Lower lobe of right lung (tissue), 2 donors: ENCODE data around the gene DNLZ. TPM values are rescaled to one million over a fixed set of nuclear protein-coding genes. Genes with fewer than 3 reads are reported as not detected.

Source experiments
- ATAC-seq, 2 donors: fragments of 200-7000 bp; cut with Tn5 transposase; one replicate each; pipeline ENCODE4 v1.9.1; 2020 to 2022; ENCODE audit warnings: mild to moderate bottlenecking in 2 of 2, moderate library complexity in 2 of 2
- DNase-seq: peaks from one replicate; pipeline ENCODE4 v3.0.0-alpha.2; 2020
- H3K27ac ChIP-seq: fragments of 200-600 bp; one replicate; pipeline ENCODE4 v1.8.0; 2022
- H3K27me3 ChIP-seq: fragments of 200-600 bp; one replicate; pipeline ENCODE4 v1.8.0; 2022; ENCODE audit warnings: low read depth
- H3K36me3 ChIP-seq: fragments of 200-600 bp; one replicate; pipeline ENCODE4 v1.8.0; 2022; ENCODE audit warnings: mild to moderate bottlenecking
- H3K4me1 ChIP-seq: fragments of 200-600 bp; one replicate; pipeline ENCODE4 v1.8.0; 2022
- H3K4me3 ChIP-seq: fragments of 200-600 bp; one replicate; pipeline ENCODE4 v1.8.0; 2022; ENCODE audit warnings: mild to moderate bottlenecking
- H3K9me3 ChIP-seq: fragments of 200-600 bp; one replicate; pipeline ENCODE4 v1.8.0; 2022
- intact Hi-C: fragments of 100-400 bp; cut with DNase I; formaldehyde crosslinking; loops from one replicate; pipeline ENCODE4 v1.11.0; 2022
- total RNA-seq: library from RNA; stranded (reverse); fragmentation: NEBNext Ultra II Directional; extraction: Animal tissue kit (Norgen Biotek cat#: 25700); gene quantifications from one replicate; pipeline ENCODE4 v1.2.1, GENCODE V29; 2021
- TF ChIP-seq, protein P1 (sequence below): fragments of 200-600 bp; IDR thresholded peaks from one replicate; pipeline ENCODE4 v1.8.0; 2022; ENCODE audit warnings: antibody characterized with exemption, mild to moderate bottlenecking
- donor health status: DM: no; HTN: yes; CAD: no; lungs with severe emphysema.

The DNLZ gene
- total RNA-seq, 1 donor from 2014 or later = 12.9 TPM

DNA sequence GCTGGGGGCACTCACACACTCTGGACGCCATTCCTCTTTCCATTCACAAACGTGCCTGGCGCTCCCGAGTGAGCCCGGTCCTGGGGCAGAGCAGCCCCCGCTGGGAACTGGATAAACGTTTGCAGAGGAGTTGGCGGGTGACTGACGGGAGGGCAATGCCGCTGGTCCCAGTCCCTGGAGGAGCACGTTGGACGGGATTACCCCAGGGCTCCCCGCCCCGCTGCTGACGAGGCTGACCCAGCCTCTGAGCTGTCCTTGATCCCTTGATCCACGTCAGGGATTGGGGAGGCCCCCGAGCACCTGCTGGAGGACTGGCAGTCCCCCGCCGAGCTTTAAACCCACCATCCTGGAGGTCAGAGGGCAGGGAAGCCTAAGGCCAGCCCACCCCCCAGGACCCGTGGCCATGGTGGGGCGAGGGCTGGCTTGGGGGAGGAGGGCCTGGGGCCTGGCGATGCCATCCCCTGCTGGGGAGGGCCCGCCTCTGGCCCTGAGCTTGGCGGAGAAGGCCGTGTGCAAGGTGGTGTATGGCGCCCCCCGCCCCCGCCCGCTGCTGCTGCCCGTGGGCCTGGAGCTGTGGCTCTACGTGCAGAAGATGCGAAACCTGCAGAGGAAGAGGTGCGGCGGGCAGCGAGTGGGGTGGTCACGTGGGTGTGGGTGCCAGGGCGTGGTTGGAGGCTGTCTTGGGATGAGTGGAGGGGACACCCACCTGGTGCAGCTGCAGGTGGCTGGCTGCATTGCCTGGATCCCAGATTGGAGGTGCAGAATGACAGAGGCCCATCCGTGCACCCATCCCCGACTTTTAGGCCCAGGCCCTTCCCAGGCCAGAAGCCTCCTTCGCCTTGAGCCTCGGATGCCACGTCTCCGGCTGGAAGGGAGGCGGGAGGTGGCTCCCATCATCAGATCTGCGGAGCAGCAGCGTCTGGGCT lies 31.7 kb downstream of the DNLZ start:
- peaks cover 7% of the 10 kb centered on the region for H3K36me3 ChIP-seq
- DNase-seq = no peak
- H3K4me1 ChIP-seq = peaks cover 19% of the 10 kb centered on the region
- H3K27me3 ChIP-seq = no peaks in the 10 kb centered on the region
- H3K27ac ChIP-seq = no peak overlapping the region
- ATAC-seq = no peak
- no peak overlapping the region for H3K4me3 ChIP-seq
- intact Hi-C loops = no loop called here
- TF ChIP-seq, protein P1, sequence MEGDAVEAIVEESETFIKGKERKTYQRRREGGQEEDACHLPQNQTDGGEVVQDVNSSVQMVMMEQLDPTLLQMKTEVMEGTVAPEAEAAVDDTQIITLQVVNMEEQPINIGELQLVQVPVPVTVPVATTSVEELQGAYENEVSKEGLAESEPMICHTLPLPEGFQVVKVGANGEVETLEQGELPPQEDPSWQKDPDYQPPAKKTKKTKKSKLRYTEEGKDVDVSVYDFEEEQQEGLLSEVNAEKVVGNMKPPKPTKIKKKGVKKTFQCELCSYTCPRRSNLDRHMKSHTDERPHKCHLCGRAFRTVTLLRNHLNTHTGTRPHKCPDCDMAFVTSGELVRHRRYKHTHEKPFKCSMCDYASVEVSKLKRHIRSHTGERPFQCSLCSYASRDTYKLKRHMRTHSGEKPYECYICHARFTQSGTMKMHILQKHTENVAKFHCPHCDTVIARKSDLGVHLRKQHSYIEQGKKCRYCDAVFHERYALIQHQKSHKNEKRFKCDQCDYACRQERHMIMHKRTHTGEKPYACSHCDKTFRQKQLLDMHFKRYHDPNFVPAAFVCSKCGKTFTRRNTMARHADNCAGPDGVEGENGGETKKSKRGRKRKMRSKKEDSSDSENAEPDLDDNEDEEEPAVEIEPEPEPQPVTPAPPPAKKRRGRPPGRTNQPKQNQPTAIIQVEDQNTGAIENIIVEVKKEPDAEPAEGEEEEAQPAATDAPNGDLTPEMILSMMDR = no peak
- no peaks in the 10 kb centered on the region for H3K9me3 ChIP-seq

DNA sequence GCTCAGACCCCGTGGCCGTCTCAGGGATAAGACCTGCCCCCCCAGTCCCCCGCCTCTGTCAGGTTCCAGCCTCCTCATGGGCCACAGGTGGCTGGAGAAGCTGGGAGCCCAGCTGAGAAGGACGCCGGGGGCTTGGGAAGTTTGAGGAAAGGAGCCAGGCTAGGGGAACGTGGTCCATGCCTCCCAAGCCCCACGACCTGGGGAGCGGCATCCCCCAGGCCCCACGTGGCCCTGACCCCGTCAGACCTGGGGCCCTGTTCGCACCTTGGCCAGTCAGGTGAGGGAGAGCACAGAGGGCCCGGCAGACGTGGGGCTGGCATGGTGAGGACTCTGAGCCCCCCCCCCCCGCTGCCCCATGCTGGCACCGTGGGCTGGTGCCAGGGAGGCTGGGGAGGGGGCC lies 32.5 kb downstream of the DNLZ start:
- Histone ChIP-seq H3K9me3 (no peaks in the 10 kb centered on the region), H3K27ac (no peak overlapping the region), H3K4me1 (peaks cover 26% of the 10 kb centered on the region), H3K27me3 (peaks cover under 1% of the 10 kb centered on the region), H3K4me3 (no peak overlapping the region), H3K36me3 (no peaks in the 10 kb centered on the region)
- ATAC-seq (no peak), DNase-seq (no peak)
- intact Hi-C loops = no loop called here
- TF ChIP-seq, protein P1 = no peak

DNA sequence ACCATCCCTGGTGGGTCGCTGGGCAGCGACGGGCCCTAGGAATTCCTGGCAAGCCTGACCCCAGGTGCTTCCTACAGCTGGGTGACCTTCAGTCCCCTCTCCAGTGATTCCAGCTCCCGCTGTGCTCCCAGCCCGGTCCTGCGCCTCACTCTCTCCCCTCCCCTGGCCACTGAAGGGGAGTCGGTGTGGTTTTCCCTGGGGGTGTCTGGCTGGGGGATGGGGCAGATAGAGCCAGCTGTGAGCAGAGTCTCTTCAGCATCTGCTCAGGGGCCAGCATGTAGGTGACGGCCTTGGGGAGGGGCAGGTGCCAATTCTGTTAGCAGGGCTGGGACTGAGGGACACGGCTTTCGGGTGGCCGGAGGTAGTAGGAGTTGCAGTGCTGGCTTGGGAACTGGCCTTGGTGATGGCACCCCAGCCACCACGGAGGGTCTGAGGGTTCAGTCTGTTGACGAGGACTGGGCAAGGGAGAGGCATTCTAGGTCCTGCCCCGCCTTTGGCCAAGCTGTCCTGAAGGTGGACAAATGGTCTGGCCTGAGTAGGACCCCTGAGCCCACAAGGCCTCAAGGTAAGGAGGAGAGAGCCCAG lies 33.0 kb downstream of the DNLZ start:
- Histone ChIP-seq H3K27me3 (peaks cover 3% of the 10 kb centered on the region), H3K4me3 (no peak overlapping the region), H3K27ac (no peak overlapping the region), H3K4me1 (peaks cover 31% of the 10 kb centered on the region), H3K9me3 (no peaks in the 10 kb centered on the region), H3K36me3 (no peaks in the 10 kb centered on the region)
- ATAC-seq = no peak
- TF ChIP-seq, protein P1 = no peak
- intact Hi-C loops = no loop called here
- no peak for DNase-seq

GRCh38 chr9:136329636-136330405 lies 33.7 kb downstream of the DNLZ start:
- intact Hi-C loops = no loop called here
- H3K36me3 ChIP-seq = no peaks in the 10 kb centered on the region
- H3K4me1 ChIP-seq = peaks cover 31% of the 10 kb centered on the region
- TF ChIP-seq, protein P1 = no peak
- peak overlapping the region; percentile 86 for H3K27ac ChIP-seq
- peaks cover 3% of the 10 kb centered on the region for H3K27me3 ChIP-seq
- peak overlapping the region; percentile 67 for H3K4me3 ChIP-seq
- DNase-seq (no peak), ATAC-seq (no peak)
- H3K9me3 ChIP-seq = no peaks in the 10 kb centered on the region

DNA sequence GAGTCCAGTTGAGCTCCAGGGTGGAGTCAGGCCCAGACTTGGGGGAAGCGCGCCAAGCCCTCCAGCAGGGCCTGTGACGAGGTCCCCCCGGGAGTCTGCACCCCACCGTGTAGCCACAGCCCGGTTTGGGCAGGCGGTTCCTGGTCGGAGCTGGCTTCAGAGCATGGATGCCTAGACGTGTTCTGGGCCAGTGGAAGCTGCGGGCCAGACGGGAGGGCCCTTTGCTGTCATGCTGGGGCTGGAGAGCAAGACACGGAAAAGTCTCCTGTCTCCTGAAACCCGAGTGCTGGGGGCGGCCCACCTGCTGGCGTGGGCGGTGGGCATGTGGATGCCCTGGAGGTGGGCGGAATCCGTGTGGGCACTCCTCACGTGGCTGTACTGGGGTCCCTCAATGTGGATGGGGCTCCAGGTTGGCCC lies 34.3 kb downstream of the DNLZ start:
- TF ChIP-seq, protein P1 = no peak
- ATAC-seq (no peak), DNase-seq (no peak)
- H3K36me3 ChIP-seq = no peaks in the 10 kb centered on the region
- H3K4me3 ChIP-seq = peak overlapping the region; percentile 67
- H3K27me3 ChIP-seq = peaks cover 3% of the 10 kb centered on the region
- peak overlapping the region; percentile 86 for H3K27ac ChIP-seq
- peaks cover 31% of the 10 kb centered on the region for H3K4me1 ChIP-seq
- no peaks in the 10 kb centered on the region for H3K9me3 ChIP-seq
- intact Hi-C loops = no loop called here
